Hematopoietic multipotent progenitor cell treated with erythropoietin and hydrocortisone succinate and interleukin-3 and kit ligand, for 17 days (in vitro differentiated cells): ENCODE measurements around the gene MLYCD.

Experiments
- DNase-seq: peaks from one replicate; pipeline ENCODE4 v3.0.0-alpha.2; 2015; ENCODE audit warnings: low spot score

Gene MLYCD

DNA sequence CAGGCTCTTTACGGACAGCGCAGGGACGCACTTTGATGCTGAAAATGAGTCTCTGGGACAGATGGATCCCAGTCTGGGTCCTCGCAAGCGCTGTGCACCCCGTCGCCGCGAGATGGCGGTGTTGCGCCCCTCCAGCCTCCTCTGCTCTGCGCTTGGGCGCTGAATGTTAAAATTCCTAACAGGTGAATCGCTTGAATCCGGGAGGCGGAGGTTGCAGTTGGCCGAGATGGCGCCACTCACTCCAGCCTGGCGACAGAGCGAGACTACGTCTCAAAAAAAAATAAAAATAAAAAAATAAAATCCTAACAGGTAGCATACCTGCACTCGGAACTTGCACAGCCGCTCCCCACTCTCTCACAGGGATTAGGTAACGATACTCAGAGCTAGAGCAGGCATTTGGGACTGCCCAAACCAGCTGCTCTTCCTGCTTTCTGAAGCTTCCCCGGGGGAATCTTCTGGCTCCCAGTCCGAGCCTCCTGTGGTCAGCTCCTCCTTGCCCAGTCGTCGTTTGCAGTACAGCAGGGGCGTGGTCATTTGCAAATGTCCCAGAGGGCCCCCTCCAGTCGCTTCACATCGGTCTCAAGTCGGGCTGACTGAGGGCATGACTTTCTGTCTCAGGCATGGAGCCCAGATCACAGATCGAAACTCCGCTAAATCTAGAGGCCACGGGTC lies 27.9 kb downstream of the MLYCD start:
- DNase-seq = peak; percentile 45

GRCh38 chr16:83928341-83929055 lies 29.6 kb downstream of the MLYCD start:
- DNase-seq = no peak

- no peak for DNase-seq
Observed at GRCh38 chr16:83929811-83930555, 31.1 kb downstream of the MLYCD start.

DNA sequence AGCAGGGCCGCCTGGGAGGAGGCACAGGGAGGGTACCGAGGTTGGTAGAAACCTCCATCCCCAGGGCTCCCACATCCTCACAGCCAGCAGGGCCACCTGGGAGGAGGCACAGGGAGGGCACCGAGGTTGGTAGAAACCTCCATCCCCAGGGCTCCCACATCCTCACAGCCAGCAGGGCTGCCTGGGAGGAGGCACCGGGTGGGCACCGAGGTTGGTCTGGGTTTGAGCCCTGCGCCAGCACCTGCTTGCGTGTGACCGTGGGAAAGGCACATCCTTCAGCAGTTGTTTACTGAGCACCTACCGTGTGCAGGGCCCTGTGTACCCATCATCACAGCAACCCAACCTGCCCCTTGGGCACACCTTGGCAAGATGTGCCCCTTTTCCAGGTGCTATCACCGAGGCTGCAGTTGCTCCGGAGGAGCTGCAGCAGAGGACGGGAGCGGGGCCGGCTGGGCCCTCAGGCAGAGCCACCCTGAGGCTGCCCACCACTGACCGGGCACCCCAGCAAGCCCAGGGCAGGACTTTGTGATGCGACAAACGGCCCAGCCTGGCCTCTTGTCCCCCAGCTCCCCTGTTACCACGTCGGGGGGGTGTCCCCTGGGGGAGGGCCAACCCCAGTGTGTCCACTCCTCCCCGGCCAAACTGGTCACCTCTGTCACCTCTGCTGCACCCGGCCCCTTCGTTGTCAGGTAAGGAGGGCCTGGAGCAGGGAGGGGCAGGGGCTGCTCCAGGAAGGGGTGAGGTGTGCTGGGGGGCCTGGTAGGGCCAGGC lies 32.0 kb downstream of the MLYCD start:
- DNase-seq = no peak

DNA sequence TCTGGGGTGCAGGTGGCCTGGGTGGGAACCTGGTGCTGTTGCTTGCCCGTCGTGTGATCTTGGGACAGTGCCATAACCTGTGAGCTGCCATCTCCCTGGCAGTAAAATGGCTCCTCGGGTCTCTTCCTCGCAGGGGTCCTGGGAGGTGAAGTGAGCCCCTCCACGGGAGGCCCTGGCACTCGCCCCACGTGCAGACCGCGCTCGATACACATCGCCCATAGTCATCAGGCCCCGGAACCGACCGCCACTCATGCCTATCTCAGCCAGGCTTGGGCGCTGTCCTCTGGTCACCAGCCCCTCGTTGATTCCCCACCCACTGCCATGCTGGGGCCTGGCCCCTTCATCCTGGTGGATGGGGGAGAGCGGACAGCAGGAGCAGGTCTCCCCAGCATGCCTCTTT lies 32.6 kb downstream of the MLYCD start:
- no peak for DNase-seq

- no peak for DNase-seq
Observed at GRCh38 chr16:83932304-83932703, 33.4 kb downstream of the MLYCD start.

- no peak for DNase-seq
Observed at GRCh38 chr16:83932955-83933673, 34.2 kb downstream of the MLYCD start.

GRCh38 chr16:83933885-83934683 lies 35.2 kb downstream of the MLYCD start:
- no peak for DNase-seq

- no peak for DNase-seq
Observed at GRCh38 chr16:83934684-83934977, 35.7 kb downstream of the MLYCD start.

DNA sequence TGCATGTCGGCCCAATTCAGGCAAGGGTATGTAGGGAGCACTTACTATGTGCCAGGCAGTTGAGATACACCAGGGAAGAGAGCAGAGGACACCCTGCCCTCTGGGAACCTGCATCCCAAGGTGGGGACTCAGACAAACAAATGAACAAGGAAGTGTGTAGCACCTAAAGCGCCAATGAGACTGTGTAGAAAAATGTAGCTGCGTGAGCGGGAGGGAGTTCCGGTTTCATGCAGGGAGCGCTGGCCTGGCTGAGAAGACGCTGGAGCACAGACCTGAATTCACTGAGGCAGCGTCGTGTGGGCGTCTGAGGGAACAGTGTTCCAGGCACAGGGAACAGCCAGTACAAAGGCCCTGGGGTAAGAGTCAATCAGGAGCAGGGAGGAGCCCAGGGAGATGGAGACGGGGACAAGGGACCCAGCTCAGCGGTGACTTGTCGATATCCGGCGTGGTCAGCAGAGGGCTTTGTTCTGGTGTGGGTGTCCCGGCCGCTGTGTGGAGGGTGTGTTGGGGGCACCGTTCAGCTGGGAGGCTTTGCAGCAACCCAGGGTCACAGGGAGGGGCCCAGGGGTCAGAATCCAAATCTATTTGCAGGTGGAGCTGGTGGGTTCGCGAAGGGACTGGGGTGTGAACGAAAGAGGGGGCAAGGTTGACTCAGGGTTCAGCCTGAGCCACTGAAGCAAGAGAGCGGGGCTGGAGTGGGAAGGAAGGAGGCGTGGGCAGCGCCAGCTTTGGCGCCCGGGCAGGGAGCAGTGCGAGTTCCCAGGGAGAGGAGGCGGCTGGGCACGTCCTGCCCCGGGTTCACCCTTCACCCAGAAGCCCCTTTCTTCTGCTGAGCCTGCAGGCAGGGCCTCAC lies 36.3 kb downstream of the MLYCD start:
- DNase-seq = no peak

DNA sequence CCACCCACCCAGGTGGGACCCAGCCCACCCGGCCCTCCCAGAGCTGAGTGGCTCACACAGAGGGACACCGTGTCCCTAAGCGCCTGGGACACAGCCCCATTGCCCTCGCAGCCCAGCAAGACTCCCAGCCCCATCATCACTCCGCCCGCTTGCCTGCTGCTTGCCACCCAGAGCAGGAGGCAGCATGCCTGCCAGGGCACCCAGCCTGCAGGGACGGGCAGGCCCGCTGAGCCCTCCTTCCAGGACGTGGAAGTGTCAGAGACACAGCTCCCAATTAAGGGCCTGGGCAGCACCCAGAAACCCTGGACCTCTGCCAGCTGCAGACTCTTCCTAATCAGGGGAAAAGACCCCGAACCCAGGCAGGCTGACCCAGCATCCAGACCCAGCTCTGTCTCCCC lies 36.9 kb downstream of the MLYCD start:
- DNase-seq = no peak

- DNase-seq = no peak
Observed at GRCh38 chr16:83936581-83937165, 37.8 kb downstream of the MLYCD start.

GRCh38 chr16:83937267-83937666 lies 38.4 kb downstream of the MLYCD start:
- no peak for DNase-seq

GRCh38 chr16:83937922-83938885 lies 39.3 kb downstream of the MLYCD start:
- no peak for DNase-seq

- DNase-seq = no peak
Observed at GRCh38 chr16:83939266-83939855, 40.4 kb downstream of the MLYCD start.

- DNase-seq = no peak
Observed at GRCh38 chr16:83940119-83940518, 41.2 kb downstream of the MLYCD start.

DNA sequence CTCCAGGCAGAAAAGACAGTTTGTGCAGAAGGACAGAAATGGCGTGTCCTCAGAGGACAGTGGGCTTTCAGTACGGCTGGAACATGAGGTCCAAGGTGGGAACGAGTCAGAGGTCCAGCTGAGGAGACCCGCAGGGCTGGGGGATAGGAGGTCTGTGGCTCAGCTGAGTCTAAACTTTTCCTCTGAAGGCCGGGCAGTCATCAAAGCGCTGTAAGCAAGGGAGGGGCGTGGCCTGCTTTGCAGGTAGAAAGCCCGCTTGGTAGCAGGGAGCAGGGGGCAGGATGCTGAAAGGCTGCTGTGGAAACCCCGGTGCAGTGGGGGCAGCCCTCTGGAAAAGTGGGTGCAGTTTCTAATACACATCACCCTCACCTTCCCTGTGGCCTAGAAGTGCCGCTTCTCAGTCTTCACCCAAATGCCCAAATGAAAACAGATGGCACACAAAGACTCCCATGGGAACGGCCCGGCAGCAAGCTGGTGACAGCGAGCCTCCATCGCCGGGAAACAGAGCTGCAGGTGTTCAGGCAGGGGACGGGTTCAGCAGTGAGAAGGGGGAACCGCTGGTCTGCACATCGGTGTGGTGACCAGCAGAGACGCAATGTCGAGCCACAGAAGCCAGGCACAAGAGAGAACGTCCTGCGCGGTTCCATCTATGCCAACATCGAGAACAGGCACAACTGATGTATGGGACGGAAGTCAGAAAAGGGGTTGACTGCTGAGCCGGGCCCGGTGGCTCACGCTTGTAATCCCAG lies 41.9 kb downstream of the MLYCD start:
- DNase-seq = no peak
